GDM1 (cell line): Measurements from ENCODE around the gene GIT1.

ENCODE experiments used
- DNase-seq: peaks from one replicate; lab custom pipeline; 2025; lab: John Stamatoyannopoulos, UW

The GIT1 gene

DNA sequence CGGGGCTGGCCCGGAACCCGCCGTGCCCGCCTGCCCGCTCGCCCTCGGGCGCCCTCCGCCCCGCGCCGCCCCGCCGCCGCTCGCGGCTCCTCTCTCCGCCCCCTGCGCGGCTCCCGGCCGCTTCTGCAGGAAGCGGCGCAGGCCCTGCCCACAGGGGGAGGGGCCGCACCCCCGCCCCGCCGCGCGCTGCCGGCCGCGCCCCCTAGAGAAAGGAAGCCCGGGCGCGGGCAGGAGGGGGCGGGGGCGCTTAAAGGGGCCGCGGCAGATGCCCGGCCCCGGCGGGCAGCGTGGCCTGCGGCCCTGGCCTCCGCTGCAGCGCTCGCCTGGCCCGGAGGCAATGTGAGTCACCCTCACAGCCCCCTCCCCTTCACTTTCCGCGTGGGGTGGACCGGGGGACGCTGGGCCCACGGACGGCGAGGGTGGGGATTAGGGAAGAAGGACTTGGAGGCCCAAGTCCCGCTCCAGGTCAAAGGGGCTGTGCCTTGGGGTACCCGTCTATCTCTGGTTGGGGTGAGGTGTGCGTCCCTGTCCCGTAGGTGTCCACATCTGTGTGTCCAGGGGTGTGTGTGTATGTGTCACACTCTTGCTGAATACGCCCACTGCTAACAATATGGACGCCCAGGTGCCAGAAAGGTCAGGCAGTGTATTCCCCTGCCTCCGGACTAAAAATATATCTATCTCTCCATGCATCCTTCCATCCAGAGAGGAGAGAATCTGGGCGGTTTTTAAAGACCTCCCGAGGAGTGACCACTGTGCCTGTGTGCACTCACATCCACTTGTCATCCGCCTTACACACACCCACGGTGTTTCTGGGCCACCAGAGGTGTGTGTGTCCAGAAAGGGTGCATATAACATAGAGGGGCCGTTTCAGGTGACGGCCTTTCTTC lies at the start of gene GIT1:
TSS of gene GIT1 (minus strand) at position 125 of the 887 bp plus-strand sequence. CDS start 270 bp downstream, outside the sequence.
- DNase-seq = peak; percentile 82

GRCh38 chr17:29633886-29634285 lies 44.4 kb upstream of the GIT1 start:
- no peak for DNase-seq

GRCh38 chr17:29630630-29631193 lies 41.3 kb upstream of the GIT1 start:
- DNase-seq = no peak

DNA sequence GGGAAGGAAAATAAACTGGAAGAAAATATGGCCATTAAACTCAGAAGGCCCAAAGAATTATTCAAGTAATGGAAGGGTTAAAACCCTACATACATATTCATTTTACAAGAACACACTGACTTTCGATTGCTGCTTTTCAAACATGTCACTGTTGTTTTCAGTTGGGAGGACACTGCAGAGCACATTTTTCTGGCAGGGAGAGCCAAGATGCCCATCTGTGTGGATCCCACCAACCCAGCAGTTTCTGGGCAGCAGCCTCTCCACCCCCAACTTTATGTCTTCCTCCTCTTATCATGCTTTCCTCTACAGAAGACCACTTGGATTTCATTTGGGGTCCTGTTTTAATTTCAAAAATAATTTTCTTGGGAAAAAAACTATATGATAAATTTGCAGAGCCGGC lies 40.4 kb upstream of the GIT1 start:
- DNase-seq = no peak

- DNase-seq = no peak
Measured at GRCh38 chr17:29628644-29629043, 39.2 kb upstream of the GIT1 start.

DNA sequence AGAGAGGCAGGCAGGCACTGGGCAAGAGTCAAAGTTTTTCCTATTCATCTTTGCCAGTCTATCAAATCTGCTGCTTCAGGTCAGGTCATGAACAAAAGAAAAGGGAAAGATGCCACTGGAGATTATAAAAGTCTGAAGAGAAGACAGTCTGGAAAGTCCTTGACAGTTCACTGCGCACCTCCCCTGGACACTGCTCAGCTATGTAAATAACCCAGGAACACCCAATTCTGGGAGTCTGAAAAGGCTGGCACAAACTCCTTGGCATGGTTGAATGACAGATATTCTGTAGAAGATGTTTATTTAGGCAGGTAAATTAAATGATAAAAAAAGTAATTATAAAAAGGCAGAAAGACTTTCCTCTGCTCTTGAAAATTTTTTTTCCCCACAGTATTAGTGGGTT lies 38.5 kb upstream of the GIT1 start:
- no peak for DNase-seq

DNA sequence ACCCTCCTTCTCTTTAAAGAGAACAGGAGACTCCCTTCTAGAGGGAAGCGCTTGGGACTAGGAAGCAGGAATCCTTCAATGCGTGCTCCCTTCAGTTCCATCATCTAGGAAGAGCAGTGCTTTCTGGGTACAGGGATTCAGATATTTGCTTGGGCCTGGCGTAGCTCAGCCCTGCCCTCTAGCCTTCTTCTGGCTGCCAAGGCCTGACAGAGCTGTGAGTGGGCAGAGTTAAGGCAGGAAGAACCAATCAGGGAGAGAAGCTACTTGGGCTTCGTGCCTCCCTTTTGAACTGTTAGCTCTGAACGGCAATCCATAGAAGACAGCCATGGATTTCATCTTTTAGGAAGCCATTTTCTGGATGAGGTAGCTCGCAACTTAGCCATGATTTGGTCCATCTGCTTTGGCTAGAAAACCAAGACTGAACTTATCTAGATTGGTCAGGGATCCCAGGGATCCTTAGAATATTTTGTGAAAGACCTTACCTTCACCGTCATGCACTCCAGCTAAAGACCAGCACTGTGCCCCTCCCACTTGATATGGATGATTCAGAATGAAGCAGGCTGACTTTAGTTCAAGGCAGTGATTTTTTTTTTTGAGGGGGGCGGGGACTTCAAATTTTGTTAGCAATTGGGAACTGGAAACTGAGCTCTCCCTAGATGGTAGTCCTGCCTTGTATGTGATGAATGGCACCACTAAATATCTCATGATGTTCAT lies 35.7 kb upstream of the GIT1 start:
- DNase-seq = no peak

GRCh38 chr17:29624586-29624985 lies 35.1 kb upstream of the GIT1 start:
- DNase-seq = no peak

GRCh38 chr17:29623283-29623647 lies 33.8 kb upstream of the GIT1 start:
- no peak for DNase-seq

DNA sequence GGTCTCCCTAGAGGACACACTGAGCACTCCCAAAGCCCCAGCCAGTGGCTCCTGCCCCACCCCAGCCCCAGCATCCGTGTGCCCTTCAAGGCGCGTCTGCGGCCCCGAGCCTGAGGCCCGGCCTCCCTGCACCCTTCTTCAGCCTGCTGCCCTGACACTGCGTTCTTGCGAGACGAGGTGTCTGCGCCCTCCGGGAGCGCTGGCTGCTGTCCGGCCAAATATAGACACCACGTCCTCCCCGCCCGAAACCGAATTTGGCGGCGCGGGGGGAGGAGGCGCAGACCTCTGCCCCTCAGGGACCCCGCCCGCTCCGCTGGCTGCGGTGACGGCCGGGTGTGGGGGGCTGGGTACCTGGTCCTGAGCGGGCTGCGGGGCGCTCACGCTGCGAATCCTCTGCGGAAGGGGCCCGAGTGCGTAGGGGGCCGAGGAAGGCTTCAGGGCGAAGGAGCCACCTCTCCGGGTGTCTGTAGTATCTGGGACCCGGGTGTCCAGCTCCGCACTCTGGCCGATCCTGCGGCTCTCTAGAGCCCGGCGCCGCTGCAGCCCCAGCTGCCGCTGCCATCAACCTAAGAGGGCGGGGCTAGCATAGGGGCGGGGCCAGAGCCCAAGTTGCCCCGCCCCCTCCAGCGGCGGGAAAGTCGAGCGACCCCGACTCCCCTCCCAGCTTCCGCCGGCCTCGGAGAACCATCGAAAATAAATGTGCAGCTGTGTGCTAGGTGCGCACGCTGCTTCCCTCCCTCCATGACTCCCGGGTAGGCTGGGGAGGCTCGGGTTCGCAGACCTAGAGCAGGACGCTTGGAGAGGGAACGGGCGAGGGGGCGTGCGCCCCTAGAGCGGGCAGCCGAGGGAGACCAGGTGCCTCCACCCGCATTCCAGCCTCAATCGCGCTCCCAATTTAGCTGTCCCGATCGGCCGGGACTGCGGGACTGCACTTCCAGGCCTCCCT lies 33.2 kb upstream of the GIT1 start, which contains the start of gene CORO6:
TSS of gene CORO6 (minus strand) at position 576 of the 946 bp plus-strand sequence. CDS start 1,491 bp downstream, outside the sequence.
- no peak for DNase-seq

- DNase-seq = no peak
Measured at GRCh38 chr17:29621751-29622194, 32.3 kb upstream of the GIT1 start.

DNA sequence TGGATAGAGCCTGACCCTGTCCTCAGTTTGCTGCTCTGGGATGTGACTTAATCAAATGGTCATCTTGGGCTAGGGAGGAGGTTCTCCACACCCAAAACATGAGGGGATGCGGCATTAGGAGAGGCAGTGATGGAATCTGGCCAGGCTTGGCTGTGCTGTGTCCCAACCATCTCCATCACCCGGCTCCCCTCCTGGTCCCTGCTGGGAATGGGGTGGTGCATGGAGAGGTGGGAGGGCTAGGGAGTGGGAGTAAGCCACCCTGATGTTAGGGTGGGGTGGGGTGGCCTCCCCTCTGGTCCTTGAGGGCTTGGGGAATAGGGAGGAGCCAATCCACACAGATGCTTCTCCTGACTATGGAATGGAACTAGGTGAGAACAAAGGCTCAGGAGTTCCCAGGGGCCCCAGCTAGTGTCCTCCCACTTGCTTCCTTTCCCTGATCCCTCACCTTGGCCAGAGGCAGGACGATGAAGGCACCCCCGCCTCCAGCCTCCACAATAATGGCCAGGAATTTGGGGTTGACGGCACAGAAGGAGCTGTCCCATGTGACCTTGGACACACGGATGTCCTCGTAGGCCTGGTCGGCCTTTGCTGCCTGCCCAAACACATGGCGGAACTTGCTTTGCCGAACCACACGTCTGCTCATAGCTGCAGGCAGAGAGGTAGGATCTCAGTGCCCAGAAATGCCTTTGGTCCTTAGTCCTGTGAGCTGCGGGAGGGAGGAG lies 31.5 kb upstream of the GIT1 start:
- DNase-seq = no peak

DNA sequence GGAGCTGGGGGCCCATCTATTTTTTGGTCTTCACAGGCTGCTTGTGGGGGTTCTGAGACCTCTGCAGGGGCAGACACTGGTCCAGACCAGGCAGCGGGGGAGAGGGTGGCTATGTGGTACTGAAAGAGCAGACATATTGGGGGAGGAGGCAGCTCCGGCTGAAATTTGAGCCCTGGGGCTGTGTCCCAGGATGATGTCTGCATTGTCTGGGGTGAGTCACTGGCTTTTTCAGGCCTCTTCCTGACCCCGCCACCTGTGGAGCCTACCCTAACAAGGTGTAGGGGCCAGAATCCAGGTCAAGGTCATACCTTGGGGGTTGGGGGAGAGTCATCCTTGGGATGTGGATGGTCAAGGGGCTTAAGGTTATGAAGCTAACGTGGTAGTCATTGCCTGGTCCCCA lies 30.8 kb upstream of the GIT1 start:
- DNase-seq = no peak

DNA sequence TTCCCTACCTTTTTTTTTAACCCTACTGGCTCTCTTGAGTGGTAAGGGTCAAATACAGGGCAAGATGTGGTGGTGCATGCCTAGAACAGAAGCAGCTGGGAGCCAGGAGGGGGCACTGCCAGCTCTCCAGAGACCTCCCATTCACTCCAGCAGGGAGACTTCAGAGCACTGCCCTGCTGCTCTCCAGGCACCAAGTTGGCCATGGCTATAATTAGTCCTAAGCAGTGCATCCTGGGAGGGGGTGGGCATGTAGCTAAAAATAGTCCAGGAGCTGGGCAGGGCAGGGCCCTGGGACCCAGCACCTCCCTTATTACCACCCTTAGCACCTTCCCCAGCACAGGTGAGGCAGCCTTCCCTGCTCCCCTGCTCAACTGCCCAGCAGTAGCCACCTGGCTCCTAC lies 29.8 kb upstream of the GIT1 start:
- peak; percentile 23 for DNase-seq

DNA sequence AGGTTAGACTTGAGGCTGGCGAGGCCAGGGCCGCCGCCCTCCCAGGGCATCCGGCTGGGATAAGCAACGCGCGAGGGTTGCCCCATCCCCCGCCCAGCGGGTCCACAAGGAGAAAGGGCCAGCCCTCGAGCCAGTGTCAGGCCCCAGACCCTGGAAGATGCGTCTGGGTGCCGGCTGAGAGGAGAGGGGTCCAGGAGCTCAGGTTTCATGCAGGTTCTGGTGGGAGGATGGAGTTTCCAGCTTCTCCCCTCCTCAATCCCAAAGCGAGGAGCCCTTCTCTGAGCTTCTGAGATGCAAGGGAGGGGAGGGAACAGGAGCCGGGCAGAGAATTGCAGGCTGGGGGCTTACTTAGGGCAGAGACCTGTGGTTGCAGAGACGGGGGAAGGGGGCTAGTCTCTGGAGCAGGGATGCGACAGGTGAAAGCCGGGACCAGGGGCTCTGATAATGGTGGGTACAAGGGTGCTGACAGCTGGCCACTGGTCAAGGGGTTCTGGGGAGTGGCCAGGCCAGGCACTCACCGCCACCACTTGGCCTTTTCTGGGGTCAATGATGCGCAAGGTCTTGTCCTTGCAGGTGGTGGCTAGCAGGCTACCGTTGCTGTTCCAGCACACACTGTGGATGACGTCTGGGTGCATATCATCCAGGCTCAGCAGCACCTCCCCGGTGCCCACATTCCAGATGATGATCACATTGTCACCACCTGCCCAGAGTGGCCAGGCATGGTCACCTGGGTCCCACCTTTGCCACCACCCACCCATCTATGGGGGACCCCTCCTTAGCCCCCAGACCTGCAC lies 29.0 kb upstream of the GIT1 start:
- DNase-seq = no peak

DNA sequence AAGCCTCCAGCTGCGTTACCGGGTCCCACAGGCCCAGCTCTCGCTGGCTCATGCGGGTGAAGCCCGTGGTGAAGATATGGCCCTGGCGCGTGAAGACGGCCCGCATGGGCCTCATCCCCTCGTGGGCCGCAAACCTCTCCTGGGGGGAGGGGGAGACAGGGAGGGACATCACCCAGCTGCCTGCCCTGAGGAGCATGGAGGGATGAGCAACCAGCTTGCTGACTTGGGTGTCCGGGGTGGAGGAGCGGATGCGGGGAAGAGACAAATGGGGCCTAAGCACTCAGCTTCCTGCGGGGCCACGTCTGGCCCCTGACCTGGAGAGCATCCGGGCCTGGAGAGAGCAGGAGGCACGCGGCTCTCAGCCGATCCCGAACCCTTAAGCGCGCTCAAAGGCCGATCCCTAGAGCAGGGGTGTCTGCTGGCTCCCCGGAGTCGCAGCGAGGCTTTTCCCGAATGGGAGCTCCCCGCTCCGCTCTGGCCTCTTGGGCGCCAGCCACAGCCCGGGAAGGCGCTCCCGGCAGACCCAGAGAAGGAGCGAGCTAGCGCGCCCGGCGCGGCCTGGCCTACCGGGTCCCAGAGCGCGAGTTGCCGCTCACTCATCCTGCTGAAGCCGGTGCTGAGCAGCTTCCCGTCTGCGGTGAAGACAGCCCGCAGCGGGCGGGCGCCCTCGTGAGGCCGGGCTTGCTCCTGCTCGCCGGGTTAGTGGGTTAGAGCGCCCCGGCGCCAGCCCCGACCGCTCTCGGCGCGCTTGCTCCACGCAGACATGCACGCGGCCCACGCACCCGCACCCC lies 28.2 kb upstream of the GIT1 start:
- peak; percentile 86 for DNase-seq

- peak; percentile 79 for DNase-seq
Measured at GRCh38 chr17:29617125-29617480, 27.7 kb upstream of the GIT1 start.

- DNase-seq = no peak
Measured at GRCh38 chr17:29616300-29617048, 27.0 kb upstream of the GIT1 start.
